Fibroblast of mammary gland (primary cell): Measurements from ENCODE around the gene TXNDC2.
A peak's percentile ranks its signal among the peaks of the same experiment; 100 is the strongest.
"Not testable (repeated sequence)": the region's sequence is repeated elsewhere in the genome, so short reads cannot be mapped to it uniquely, and the experiment has no call there.

Source experiments
- DNase-seq: peaks from one replicate; pipeline ENCODE4 v3.0.0-alpha.2; 2010; ENCODE audit warnings: low read depth
- H3K4me3 ChIP-seq: 2 replicates; pipeline ENCODE4 v1.5.1; 2011; ENCODE audit warnings: low read depth, mild to moderate bottlenecking, low read length, moderate library complexity; ENCODE audit not compliant: control insufficient read depth
- CTCF ChIP-seq: conservative IDR thresholded peaks from 2 replicates; pipeline ENCODE4 v1.5.1; 2011; ENCODE audit warnings: low read depth, low read length, inconsistent platforms; ENCODE audit not compliant: control insufficient read depth, insufficient read depth

Gene TXNDC2

DNA sequence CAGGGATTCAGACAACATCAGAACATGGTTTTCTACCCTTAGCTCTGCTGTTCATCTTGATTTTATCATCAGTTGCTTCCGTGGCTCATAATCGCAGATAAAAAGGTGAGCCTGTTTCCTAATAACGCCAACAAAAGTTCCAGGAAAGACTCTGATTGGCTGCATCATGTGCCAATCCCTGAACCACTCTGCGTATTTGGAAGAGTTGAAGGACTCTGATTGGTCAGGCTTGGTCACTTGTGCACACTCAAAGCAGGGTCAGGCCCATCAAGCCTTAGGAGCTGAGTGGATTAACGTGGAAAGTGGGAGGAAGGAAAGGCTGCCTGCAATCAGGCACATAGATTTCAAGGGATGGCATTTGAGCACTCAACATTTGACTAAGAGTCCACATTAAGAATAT lies 11.4 kb downstream of the TXNDC2 start:
- no peak for TF ChIP-seq CTCF
- H3K4me3 ChIP-seq = no peak overlapping the region

DNA sequence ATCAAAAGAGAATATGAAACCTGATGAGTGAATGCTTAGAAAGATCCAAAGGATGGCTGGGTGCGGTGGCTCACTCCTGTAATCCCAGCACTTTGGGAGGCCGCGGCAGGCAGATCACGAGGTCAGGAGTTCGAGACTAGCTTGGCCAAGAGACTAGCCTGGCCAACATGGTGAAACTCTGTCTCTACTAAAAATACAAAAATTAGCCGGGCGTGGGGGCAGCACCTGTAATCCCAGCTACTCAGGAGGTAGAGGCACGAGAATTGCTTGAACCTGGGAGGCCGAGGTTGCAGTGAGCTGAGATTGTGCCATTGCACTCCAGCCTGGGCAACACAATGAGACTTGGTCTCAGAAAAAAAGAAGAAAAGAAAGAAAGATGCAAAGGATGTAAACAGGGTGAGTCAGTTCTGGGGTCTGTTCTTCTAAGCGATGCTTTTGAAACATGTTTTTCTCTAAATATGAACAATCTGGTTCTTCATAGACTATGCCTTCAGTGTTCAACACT lies 12.1 kb downstream of the TXNDC2 start:
- H3K4me3 ChIP-seq, DNase-seq: not testable (repeated sequence)

More for the DNA sequence above, 11.4 kb downstream of the TXNDC2 start:
- no peak for DNase-seq

GRCh38 chr18:9898792-9899549 lies 13.2 kb downstream of the TXNDC2 start:
- no peak for DNase-seq
- no peak for TF ChIP-seq CTCF
- H3K4me3 ChIP-seq = no peak overlapping the region

- not testable (repeated sequence) for H3K4me3 ChIP-seq, DNase-seq
These were observed 13.8 kb downstream of the TXNDC2 start for GRCh38 chr18:9899550-9899930.

DNA sequence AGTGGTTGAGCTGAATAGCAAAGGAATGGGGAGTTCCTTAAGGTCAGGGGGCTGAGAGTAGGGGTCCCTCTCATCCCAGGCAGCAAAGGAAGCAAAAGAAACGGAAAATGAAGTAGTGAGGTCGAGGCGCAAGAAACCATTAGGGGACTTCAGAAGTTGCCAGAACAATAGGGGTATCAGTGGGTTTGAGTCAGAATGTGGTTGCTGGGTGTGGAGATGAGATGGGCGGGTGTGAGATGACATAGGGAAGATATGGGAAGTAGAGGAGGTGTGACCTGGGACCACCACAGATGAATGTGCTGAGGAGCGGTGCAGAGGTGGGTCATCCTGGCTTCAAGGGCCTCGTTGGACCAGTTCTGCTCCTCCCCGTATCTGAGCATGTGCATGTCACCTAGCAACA lies 14.9 kb downstream of the TXNDC2 start:
- TF ChIP-seq CTCF = no peak
- DNase-seq = no peak

DNA sequence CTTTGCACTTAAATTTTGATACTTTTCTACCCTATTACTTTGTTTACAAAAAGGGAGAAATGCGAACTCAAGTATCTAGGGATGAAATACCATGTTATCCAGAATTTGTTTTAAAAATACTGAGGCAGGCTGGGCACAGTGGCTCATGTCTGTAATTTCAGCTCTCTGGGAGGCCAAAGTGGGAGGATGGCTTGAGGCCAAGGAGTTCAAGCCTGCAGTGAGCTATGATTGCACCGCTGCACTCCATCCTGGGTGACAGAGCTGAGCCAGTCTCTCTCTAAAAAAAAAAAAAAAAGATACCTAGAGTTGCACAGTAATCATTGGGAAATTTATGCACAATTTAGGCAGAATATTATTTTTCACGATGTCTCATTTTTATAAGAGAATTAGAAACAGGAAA lies 15.6 kb downstream of the TXNDC2 start:
- no peak for TF ChIP-seq CTCF
- no peak overlapping the region for H3K4me3 ChIP-seq
- peak; percentile 40 for DNase-seq

More for the DNA sequence above, 14.9 kb downstream of the TXNDC2 start:
- H3K4me3 ChIP-seq = no peak overlapping the region

GRCh38 chr18:9902264-9902663 lies 16.5 kb downstream of the TXNDC2 start:
- not testable (repeated sequence) for H3K4me3 ChIP-seq, DNase-seq

- TF ChIP-seq CTCF = no peak
- no peak overlapping the region for H3K4me3 ChIP-seq
- peak; percentile 28 for DNase-seq
These were observed 17.1 kb downstream of the TXNDC2 start for GRCh38 chr18:9902832-9903231.
